Measurements from ENCODE around the gene C1QBP.
A peak's percentile ranks its signal among the peaks of the same experiment; 100 is the strongest.
"Not testable (repeated sequence)": the region's sequence is repeated elsewhere in the genome, so short reads cannot be mapped to it uniquely, and the experiment has no call there.

The C1QBP gene, protein sequence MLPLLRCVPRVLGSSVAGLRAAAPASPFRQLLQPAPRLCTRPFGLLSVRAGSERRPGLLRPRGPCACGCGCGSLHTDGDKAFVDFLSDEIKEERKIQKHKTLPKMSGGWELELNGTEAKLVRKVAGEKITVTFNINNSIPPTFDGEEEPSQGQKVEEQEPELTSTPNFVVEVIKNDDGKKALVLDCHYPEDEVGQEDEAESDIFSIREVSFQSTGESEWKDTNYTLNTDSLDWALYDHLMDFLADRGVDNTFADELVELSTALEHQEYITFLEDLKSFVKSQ

DNA sequence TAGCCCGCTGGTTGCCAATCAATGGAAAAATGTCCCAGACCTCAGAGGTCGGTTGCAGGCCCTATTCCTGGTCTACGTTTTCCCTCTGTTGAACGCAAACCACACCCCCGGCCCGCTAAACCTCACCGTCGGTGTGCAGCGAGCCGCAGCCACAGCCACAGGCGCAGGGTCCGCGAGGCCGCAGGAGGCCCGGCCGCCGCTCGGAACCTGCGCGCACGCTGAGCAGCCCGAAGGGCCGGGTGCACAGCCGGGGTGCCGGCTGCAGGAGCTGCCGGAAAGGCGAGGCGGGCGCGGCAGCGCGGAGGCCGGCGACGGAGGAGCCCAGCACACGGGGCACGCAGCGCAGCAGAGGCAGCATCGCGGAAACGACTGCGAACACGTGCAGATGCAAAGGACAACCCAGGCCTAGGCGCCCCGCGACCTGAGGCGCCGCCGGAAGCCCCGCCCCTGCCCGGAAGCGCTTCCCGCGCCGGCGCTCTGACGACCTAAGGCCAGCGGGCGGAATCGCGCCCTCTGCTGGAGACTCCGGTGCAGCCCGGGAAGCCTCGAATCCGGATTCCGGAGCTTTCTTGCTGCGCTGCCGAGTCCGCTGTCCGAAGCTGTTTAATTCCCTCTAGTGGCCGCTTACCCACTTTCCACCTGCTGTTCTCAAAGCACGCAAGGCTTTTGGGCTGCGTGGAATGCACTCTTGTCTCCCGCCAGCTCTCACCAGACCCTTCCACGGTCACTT is at the start of gene C1QBP:
TSS of gene C1QBP (minus strand) at position 440 of the 730 bp plus-strand sequence. CDS start at position 358, 82 bp downstream.
- peak; percentile 55 for DNase-seq (ENCODE audit: low read depth)

DNA sequence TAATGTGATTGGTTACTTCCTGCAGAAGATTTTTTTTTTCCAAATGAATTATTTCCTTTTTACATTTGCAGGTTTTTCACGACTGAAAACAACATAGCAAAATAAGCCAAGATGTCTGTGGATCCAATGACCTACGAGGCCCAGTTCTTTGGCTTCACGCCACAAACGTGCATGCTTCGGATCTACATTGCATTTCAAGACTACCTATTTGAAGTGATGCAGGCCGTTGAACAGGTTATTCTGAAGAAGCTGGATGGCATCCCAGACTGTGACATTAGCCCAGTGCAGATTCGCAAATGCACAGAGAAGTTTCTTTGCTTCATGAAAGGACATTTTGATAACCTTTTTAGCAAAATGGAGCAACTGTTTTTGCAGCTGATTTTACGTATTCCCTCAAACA is 49.8 kb upstream of the C1QBP start:
- no peak for DNase-seq (ENCODE audit: low read depth)

DNA sequence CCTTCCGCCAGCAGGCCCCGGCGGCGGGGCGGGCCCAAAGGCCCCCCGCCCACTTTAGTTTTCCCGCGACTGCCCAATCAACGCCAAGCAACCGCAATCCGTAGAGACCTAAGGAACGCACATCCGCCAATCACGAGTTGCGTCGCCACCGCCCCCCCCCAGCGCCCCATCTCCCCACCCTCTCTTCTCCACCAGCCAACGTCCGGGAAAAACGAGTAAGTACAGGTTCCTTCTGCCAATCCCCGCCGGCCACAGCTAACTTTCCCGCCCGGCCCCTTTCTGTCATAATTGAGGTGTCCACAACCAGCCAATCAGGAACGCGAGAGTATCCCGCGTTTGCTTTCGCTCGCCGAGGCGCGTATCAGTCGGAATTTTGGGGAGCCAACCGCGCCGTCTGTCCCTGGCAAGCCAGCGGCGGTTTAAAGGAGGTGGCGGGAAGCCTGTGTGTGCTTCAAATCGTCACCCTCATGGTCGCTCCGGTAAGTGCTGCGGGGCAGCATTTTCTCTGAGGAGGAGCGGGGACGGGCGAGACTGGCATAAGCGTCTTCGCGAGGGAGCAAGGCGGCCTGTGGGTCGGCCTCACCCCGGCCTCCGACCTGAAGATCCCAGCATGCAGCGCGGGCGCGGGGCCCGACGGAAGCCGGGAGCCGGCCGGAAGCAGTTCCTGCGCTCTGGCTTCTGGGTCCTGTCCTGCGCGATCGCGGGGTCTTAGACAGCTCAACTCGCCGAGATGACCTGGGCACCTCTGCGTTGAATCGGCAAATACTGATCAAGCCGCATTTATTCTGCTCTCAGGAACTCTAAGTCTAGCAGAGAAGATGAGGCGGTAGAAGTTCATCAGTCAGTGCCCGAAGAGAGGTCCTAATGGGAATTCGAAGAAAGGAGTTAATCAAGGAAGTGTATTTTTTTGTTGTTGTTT is 47.5 kb upstream of the C1QBP start, which contains the start of gene MIS12:
TSS of gene MIS12 (plus strand) at position 361 of the 919 bp plus-strand sequence. CDS start 2,297 bp downstream, outside the sequence.
- DNase-seq (ENCODE audit: low read depth) = peak; percentile 97

DNA sequence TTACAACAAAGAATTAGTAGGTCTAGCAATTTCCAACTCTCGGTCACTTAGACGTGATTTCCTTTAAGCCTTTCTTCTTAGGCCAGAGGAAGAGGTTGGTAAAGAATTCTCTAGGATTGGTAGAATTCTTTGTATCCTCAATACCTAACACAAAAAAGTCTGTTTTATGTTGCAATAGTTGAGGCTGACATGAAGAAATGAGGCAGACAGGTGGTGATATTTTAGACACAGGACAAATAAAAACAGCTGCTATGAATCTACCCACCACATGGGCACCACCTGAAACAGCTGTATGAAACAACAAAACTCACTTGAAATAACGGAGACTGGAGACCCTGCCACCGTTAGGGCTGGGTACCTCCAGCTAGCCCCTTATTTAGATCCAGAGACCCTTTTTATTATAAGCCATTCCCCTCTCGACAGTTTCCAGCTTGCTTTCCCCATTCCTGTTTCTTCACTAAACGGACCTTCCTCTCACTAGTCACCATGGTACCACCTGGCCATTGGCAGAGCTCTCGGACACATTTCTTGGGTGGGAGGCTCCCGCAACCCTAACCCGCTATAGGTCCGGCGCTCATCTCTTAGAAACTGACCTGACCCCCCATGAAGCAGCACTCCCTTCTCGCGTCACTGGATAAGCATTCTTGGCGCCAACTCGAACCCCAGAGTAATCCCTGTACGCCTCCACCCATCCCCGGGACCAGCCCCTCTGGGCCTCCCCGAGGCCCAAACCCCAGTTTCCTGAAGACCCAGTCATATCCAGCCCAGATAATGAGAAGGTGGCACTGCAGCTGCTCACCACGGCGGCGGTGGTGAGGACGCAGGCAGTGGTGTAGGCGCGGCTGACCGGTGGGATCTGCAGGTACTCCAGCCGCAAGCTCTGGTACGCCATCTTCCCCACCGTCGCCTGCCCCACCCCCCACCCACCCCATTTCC is 46.6 kb upstream of the C1QBP start, which contains the start of gene DERL2:
TSS of gene DERL2 (minus strand) at position 909 of the 936 bp plus-strand sequence. CDS start at position 892, 17 bp downstream.
- DNase-seq (ENCODE audit: low read depth) = no peak

DNA sequence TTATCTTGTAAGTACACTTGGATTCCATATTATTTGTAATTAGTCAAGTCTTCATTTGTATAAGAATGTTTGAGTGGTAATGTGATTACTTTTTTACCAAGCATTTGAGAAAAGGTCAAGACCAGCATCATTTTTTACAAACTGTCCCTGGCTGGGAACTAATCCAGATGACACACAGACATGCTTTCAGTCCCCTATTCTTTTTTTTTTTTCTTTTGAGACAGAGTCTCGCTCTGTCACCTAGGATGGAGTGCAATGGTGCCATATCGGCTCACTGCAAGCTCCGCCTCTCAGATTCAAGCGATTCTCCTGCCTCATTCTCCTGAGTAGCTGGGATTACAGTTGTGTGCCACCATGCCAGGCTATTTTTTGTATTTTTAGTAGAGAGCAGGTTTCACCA is 42.5 kb upstream of the C1QBP start:
- DNase-seq (ENCODE audit: low read depth) = no peak

DNA sequence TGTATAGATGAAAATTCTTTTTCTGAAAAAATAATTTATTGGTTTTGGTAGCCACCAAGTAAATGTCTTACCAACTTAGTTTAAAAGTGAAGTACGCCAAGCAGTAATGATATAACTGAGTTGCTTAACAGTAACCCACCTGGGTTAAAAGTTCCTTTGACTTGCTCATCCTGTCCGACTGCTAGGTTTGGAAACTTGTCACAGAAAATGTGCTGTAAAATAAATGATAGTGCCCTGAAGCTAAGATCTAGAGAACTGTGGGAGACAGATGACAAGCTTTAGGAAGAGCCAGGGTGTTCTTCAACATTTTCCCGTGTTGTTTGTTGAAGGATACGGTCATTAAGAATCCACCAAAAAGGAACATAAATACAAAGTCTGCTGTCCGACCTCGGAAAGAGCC is 42.0 kb upstream of the C1QBP start:
- DNase-seq (ENCODE audit: low read depth) = no peak

DNA sequence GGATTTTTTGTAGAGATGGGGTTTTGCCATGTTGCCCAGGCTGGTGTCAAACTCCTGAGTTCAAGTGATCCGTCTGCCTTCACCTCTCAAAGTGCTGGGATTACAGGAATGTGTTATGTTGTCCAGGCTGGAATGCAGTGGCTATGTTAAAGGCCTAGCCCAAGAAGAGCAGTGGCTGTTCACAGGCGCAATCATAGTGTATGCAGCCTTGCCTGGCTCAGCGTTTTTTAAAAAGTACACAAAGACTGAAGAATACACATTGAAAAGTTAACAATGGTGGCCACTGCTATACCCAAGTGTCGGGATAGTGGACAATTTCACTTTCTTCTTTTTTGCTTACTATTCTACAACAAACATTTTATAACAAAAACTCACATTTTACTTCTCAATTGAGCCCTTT is 40.0 kb upstream of the C1QBP start:
- no peak for DNase-seq (ENCODE audit: low read depth)

DNA sequence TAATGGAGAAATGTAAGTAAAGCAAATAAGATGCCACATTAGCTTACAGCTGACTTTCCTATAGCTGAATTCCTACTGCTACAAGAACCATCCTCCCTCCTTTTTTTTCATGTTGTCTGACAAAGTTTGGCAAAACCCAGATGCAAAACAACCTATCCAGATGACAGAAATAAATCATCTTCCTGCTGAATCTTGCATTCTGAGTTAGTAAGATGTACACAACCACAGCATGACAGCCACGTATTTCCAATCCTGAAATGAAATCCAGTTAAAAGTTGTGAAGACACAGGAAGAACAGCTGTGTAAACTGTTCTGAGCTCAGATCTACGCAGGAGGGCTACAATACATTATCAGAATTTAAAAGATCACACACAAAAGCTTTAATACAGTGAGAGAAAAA is 35.0 kb upstream of the C1QBP start:
- DNase-seq (ENCODE audit: low read depth) = no peak

DNA sequence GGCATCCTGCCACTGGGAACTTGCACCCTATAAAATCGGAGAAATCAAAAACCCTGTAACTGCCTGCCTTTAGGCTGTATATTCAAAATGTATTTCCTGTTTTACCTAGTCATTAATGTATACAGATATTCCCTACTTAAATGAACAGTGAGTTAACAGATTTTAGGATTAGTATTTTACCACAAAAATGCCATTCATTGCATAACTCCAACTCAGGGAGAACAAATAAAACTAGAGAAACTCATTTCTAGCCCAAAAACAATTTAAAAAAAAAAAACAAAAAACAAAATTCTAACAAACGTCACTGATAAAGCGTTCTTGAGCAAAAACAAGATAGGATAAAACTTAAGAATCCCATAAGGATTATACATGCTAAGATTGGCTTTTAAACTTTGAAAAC is 33.6 kb upstream of the C1QBP start:
- DNase-seq (ENCODE audit: low read depth) = no peak

DNA sequence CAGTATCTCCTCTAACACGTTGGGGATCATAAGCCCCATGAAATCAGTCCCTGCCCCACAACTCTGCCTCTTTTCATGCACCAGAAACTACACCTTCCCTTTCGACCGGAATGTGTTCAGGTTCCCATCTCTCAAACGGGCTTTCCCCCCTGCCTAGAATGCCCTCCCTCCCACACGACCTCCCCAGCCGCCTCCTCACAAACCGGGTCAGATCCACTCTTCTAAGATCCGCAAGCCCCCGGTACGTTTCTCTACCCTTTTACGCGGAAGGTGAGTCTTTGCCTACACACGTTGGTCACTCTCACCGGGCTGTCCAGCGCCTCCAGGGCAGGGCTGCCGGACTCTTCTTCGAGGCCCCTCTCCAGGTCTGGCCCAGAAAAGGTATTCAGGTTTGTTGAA is 29.1 kb upstream of the C1QBP start:
- no peak for DNase-seq (ENCODE audit: low read depth)

DNA sequence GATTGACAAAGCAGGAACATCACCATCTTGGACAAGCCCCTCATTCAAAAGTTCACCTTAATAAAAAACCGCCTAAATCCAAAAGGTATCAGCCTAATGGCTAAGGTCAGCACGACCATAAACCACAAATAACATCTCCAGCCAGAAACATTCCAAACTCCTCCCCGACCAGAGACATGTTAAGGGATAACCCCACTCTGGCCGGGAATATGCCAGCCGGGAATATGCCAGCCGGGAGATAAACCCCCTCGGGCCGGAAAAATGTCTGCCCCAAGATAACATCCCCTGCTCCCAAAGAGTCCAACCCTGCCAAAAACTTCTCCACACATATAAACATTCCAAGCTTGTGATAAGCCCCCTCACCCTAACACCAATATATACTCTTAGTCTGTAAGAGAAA is 28.5 kb upstream of the C1QBP start:
- no peak for DNase-seq (ENCODE audit: low read depth)

DNA sequence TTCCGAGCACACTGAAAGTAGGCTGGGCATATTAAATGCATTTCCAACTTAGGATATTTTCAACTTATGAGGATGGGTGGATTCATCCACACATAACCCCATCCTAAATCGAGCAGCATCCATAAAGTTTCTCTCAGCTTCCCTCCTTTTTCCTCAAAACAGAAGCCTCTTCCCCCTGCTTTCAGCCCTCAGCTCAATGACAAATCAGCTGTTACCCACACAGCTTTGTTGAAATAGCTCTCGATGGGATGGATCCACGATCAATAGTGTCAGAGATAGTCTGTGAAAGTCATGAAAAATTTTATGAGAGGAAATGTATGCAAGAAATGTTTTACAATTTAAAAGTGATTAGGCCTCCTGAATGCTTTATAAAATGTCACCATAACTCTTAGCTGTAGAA is 27.3 kb upstream of the C1QBP start:
- no peak for DNase-seq (ENCODE audit: low read depth)

DNA sequence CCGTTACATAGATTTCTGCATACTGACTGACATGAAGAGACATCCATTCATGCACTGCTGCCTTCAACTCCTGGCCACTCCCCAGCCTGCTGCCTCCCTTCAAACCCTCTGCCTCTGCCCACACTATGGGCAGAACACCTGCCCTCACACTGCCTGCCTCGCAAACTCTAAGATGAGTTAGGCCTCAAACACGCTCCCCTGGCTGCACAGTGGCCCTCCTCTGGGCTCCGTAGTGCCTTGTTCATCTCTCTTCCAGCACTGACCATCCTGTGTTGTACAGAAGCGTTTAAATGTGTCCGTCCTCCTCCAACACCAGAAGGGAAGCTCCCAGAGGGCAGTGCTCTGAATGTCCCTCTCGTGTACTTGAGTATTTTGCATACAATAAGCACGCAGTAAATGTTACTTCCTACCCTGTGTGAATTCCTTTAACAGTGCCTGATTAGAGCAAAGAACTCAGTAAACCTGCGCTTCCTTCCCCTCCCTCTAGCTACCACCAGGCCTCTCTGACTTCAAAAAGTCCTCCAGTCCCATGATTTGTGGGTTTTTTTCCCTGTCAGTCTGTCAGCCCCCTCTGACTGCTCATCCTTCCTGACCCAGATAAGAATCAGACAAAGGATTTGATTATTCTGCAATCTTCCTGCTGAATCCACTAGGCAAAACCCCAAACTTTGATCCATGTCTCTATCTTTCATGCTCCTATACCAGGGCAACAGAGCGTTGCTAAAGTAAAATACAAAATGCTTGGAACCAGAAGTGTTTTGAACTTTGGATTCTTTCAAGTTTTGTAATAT is 26.0 kb upstream of the C1QBP start:
- no peak for DNase-seq (ENCODE audit: low read depth)

DNA sequence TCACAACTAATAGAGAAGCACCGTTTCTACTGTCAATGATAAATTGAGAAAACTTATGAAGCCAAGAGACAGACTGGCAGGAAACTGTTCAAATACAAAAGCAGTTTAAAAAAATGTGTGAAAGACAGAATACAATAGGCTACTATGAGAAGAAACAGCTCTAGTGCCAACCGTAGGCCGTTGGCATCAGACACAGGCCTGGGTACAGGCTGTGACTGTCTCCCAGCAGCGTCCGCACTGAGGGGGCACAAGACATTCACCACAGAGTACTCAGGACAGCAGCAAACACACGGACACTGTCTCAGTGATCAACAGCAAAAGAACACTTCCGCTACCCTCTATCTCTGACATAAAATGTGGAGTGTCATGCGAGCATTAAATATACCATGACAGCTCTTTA is 7.8 kb upstream of the C1QBP start:
- no peak for DNase-seq (ENCODE audit: low read depth)

DNA sequence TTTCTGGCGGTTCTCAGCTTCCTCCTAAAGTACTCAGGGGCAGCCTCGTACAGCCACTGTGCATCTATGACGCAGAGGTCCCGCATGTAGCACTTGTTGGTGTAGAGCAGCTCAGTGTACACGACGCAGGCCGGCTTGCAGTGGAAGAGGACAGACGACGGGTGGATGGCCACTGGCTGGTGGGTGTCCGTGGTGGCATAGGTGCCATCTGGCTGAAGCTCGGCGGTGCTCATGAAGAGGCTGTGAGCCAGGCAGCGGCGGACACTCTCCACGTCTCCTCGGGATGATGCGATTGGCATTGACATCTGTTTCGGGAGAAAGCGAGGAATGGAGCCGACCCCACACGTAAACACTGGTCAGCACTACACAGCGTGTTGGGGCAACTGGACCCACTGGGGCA is 5.3 kb upstream of the C1QBP start:
- no peak for DNase-seq (ENCODE audit: low read depth)

DNA sequence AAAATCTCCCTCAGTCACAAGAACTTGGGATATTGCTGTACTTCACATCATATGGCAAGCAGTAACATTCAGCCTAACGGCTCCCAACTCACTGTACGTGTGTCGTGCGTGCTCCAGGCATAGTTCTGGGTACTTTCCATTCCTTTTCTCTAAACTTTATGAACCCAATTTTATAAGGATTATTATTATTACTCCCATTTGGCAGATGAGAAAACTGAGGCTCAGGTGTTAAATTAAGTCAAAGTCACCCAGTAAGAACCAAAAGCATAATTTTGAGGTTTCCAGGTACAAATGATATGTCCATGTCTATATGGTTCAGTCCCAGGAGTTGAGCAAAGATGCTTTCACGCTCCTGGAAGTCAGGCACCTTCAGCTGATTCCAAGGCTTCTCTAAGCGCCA is 4.8 kb upstream of the C1QBP start:
- DNase-seq (ENCODE audit: low read depth) = no peak

DNA sequence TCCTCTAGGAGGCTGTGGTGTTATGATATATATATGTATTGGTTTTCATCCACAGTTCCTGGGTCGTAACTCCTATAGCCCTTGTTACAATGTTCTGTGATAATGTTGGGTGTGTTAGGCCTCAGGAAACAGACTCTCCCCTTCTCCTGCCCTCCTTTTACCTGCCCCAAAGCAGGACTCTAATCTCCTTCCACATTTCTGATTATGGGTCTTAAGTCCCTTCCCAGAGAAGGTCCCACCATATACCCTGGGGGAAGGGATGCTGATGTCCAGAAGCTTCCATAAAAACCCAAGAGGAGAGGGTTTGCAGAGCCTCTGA is 450 bp upstream of the C1QBP start:
- DNase-seq (ENCODE audit: low read depth) = no peak

DNA sequence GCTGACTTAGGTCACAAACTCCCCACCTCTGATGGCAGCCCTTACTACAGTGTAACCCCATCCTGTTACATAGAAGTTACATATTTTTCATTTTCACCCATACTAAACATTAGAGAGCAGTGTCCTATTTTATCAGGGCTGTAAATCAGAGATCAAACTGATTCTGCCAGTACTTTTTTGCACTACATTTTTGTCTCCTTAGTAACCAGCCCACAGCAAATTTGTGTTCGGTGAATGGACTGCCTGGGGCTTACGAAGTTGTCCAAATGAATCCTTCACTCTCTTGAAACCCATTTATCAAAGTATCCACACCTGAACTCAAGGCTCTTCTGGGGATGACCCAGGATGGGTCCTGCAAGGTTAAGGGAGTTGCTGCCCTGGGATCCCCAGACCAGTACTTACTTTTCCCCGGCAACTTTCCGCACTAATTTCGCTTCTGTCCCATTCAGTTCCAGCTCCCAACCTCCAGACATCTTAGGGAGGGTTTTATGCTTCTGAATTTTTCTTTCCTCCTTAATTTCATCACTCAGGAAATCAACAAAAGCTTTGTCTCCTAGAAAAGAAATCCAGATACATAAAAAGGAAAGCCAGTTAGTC is 1.1 kb downstream of the C1QBP start:
- no peak for DNase-seq (ENCODE audit: low read depth)

DNA sequence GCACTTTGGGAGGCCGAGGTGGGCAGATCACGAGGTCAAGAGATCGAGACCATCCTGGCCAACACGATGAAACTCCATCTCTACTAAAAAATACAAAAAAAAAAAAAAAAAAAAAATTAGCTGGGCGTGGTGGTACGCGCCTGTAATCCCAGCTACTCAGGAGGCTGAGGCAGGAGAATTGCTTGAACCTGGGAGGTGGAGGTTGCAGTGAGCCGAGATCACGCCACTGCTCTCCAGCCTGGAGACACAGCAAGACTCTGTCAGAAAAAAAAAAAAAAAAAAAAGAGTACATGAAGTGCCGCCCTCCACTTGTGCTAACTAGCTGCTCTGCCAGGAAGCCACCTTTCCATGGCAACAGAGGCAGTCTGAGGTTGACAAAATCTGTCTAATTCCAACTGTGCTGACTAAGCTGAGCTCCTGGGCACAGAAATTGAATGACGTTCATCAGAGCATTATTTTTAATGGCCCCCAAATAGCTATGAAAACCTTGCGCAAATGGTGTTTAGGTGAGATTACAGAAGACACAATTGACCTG is 3.1 kb downstream of the C1QBP start:
- DNase-seq (ENCODE audit: low read depth) = not testable (repeated sequence)

DNA sequence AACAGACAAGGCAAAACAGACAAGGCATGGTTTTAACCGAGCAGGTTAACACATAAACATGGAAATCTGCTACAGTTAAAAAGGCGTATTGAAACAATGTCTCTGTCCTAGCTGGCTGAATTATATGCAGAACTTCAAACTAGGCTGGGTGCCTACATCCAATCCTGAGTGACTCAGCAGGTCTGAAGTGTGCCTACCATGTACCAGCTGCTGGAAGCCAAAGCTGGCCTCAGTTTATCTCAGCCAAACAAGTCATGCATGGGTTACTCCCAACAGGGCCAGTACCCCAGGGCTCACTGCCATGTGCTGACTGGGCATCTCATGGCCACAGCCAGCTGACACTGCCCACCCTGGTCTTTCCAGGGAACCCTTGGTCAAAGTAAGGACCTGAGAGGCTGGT is 4.0 kb downstream of the C1QBP start:
- DNase-seq (ENCODE audit: low read depth) = no peak
